Left hindlimb (tissue), 1 donor: ENCODE measurements around the gene UXT.
A peak's percentile ranks its signal among the peaks of the same experiment; 100 is the strongest.
"Not testable (repeated sequence)": the region's sequence is repeated elsewhere in the genome, so short reads cannot be mapped to it uniquely, and the experiment has no call there.

Source experiments
- DNase-seq: peaks from one replicate; pipeline ENCODE4 v3.0.0-alpha.2; 2018

Gene UXT, protein sequence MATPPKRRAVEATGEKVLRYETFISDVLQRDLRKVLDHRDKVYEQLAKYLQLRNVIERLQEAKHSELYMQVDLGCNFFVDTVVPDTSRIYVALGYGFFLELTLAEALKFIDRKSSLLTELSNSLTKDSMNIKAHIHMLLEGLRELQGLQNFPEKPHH

GRCh38 chrX:47658684-47659420 is at the start of gene UXT:
Gene UXT (minus strand): TSS chrX:47659180. CDS start chrX:47658927, 253 bp downstream.
- DNase-seq = peak; percentile 93

- DNase-seq = no peak
These were observed 48.2 kb upstream of the UXT start for GRCh38 chrX:47707031-47707780.

- no peak for DNase-seq
These were observed 47.6 kb upstream of the UXT start for GRCh38 chrX:47706575-47706974.

DNA sequence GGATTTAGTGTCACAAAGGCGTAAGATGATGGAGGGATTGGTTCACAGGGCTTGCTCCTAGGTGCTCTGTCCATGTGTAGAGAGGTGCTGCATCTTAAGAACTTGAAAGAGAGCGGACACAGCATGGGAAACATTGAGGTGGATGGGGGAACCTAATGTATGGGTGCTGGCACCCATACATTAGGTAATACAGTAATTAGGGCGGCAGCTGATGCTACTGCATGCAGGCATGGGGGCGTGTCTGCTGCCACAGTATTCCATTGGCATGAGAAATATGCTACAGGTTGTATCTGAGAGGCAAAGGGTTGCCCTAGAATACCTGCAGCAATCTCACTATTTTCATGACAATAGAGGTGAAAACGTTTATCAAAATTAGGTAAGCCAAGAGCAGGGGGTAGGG is 45.8 kb upstream of the UXT start:
- no peak for DNase-seq

GRCh38 chrX:47697181-47697580 is 38.2 kb upstream of the UXT start:
- no peak for DNase-seq

DNA sequence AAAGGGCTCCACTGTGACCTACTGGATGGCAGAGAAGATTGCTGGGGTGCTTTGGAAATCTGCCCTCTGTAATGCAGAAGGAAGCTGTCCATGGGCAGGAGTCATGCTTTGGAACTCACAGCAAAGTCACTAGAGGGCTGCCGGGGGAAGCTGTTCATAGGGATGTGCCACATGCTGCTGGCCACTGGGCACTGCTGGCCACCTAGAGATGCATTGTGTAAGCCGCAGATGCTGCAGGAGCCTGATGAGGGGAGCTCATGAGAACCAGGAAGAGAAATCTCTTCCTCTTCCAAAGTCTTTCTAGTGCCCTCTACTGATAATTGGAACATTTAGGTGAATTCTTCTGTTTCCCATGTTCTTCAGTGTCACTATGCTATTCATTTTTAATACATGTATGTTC is 31.2 kb upstream of the UXT start:
- no peak for DNase-seq

- DNase-seq = no peak
These were observed 28.3 kb upstream of the UXT start for GRCh38 chrX:47687263-47687662.

DNA sequence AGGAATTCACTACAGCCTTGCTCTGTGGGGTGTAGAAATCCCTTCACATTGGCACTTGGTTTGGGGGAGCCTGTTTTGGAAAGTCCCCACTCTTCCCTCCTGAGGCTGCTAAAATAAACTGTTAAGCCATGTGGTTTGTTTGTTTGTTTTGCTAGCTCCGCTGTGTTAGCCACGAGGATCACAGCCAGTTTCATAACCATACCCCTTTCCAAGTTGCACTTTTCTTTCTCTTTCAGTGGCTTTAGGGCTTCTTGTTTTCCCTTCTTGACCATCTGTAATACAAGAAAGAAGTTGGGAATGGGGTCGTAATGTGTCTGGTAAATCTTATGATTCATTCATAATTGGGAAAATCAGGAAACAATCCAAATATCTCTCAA is 24.8 kb upstream of the UXT start:
- DNase-seq = no peak

DNA sequence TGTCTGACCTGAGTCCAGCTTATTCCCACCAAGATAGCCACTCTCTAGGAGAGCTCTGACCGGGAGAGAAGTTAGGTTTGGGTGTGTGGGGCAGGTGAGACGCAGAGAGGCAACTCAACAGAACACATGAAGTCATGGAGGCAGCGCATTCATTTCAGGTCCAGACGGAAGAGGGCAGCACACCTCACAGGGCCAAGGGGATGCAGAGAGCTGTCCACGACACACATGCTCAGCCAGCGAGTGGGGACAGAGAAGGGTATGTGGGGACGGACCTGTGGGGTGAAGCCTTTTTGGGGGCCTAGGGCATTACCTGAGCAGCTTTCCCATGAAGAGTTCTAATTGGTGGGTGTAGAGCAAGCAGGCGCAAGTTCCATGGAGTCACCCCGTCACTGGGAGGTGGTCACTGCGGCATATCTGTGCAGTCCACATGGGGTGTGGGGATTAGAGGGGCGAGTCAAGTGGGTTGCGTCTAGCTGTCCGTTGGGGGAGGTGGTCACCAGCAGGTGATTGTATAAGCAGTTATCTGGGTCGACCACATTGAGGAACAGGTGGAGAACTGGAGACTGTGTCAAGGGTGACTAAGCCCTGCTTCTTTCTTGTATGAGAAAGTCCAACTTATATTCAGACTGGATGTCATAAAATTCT is 24.3 kb upstream of the UXT start:
- no peak for DNase-seq

- not testable (repeated sequence) for DNase-seq
These were observed 17.2 kb upstream of the UXT start for GRCh38 chrX:47675959-47676859.

GRCh38 chrX:47674776-47675175 is 15.8 kb upstream of the UXT start:
- no peak for DNase-seq

GRCh38 chrX:47665797-47666196 is 6.8 kb upstream of the UXT start:
- not testable (repeated sequence) for DNase-seq

DNA sequence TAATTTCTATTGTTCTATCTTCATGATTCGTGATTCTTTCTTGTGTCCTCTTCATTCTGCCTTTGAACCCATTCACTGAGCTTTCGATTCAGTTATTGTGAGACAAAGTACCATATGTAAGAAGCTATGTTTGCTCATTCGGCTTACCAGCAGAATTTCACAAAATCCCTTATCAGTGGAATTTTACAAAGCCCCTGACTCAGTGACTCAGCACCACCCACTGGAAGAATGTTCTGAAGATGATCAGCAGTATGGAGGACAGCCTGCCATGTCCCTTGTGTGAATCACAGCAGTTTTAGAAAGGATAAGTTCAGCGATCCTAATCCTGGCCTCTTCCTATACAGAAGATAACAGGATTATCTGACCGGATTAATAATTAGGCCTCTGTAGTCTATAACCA is 5.8 kb upstream of the UXT start:
- no peak for DNase-seq

GRCh38 chrX:47662144-47662657 is 3.2 kb upstream of the UXT start:
- no peak for DNase-seq

- no peak for DNase-seq
These were observed 2.6 kb upstream of the UXT start for GRCh38 chrX:47661539-47661938.

DNA sequence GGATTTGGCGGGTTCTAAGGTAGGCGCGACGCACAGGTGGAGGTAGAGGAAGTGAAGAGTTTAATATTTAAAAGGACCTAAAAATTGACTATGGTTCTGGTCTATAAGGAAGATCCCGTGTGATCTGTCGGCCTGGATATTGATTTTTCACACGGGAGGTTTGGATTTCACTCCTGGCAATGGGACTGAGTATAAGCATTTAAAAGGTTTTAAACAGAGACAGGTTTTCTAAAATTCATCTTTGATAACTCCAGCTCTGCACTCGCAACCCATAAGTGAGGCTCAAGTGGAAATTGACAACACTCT is 394 bp upstream of the UXT start:
- no peak for DNase-seq

- DNase-seq = no peak
These were observed 688 bp downstream of the UXT start for GRCh38 chrX:47658301-47658683.

GRCh38 chrX:47651043-47651905 is 7.7 kb downstream of the UXT start:
- DNase-seq = no peak

DNA sequence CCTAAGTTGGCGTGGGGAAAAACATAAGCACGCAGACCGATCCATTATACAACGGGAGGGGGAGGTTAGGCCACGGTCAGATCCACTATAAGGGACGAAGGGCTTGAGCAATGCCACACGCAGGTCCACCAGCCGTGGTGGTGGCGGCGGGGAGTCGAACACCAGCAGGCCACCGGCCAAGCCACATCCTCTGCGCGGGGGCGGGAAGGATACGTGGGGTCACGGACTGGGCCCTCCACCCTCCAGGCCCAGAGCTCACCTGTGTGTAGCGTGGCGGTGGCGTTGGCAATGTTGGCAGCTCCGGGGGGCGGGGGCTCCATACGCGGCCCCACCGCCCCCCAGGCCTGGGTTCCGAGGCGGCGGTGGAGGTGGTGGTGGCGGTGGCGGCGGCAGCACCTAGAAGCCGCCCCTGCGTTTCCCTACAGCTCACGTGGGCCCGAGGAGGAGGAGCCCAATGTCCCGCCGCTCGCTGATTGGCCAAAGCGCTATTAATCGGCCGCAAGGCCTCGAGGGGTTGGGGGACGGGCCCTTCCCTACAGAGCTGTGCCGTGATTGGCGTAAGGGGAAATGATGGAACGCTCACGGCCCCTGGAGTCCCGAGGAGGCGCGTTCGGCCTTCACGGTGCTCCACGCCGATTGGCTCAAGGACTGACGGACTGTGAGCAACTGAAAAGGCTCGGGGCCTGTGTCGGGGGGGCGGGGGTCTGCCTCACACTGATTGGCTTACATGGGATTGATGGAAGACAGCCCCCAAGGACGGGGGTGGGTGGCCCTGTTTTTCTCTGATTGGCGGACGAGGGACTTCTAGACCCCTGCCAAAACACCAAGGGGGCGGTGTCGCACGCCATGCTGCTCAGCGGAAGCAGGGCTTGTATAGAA is 8.6 kb downstream of the UXT start, which contains the start of gene ELK1:
Gene ELK1 (minus strand): TSS at position 400 of the 879 bp plus-strand sequence. CDS start 9,122 bp downstream, outside the sequence.
- peak; percentile 98 for DNase-seq

DNA sequence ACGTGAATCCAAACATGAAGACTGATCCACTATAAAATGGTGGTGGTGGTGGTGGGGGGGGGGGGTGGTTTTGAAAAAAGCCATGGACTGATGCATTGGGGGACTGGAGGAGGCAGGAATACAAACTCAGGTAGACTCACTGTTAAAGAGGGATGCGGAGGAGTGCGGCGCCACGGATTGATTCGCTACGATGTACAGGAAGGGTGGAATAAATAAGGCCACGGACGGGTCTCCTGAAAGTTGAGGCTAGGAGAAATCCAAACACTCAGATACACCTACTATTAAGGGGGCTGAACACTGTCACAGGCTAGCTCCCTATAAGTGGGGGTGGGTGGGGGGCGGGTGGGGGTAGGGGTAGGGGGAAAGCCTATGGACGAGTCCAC is 9.2 kb downstream of the UXT start:
- DNase-seq = no peak
